Trophoblast cell (in vitro differentiated cells and primary cell): ENCODE data around the gene SMARCAL1.

ENCODE experiments used
- DNase-seq, 2 donors: peaks; one replicate each; pipeline ENCODE4 v3.0.0-alpha.2; 2016
- H2AFZ ChIP-seq: 2 replicates; pipeline ENCODE4 v1.6.1; 2013; ENCODE audit warnings: low read length, moderate library complexity, mild to moderate bottlenecking; ENCODE audit not compliant: insufficient read depth, poor library complexity
- H2AK5ac ChIP-seq: 2 replicates; pipeline ENCODE4 v1.6.1; 2013; ENCODE audit warnings: mild to moderate bottlenecking, low read length
- H2BK120ac ChIP-seq: 2 replicates; pipeline ENCODE4 v1.6.1; 2013; ENCODE audit warnings: low read length, mild to moderate bottlenecking, moderate library complexity; ENCODE audit not compliant: insufficient read depth, poor library complexity
- H2BK12ac ChIP-seq: 2 replicates; pipeline ENCODE4 v1.6.1; 2013; ENCODE audit warnings: mild to moderate bottlenecking, low read length, moderate library complexity
- H2BK5ac ChIP-seq: 2 replicates; pipeline ENCODE4 v1.6.1; 2013; ENCODE audit warnings: low read length, low read depth, moderate library complexity, mild to moderate bottlenecking; ENCODE audit not compliant: poor library complexity
- H3K14ac ChIP-seq: 2 replicates; pipeline ENCODE4 v1.6.1; 2013; ENCODE audit warnings: mild to moderate bottlenecking, low read length
- H3K18ac ChIP-seq: 2 replicates; pipeline ENCODE4 v1.6.1; 2013; ENCODE audit warnings: mild to moderate bottlenecking, low read length
- H3K23ac ChIP-seq: 2 replicates; pipeline ENCODE4 v1.6.1; 2013; ENCODE audit warnings: low read length
- H3K27ac ChIP-seq: 2 replicates; pipeline ENCODE4 v1.5.1; 2013; ENCODE audit warnings: low read depth, mild to moderate bottlenecking, inconsistent platforms, low read length, moderate library complexity
- H3K27me3 ChIP-seq: 2 replicates; pipeline ENCODE4 v1.6.1; 2013; ENCODE audit warnings: inconsistent platforms, mild to moderate bottlenecking, low read length, moderate library complexity; ENCODE audit not compliant: insufficient read depth
- H3K36me3 ChIP-seq, 2 experiments: 1 replicate in 1 of 2; 2 replicates in 1 of 2; pipeline ENCODE4 v1.6.1; 2013; ENCODE audit warnings: low read length in 2 of 2, mild to moderate bottlenecking in 2 of 2, moderate library complexity in 1 of 2; ENCODE audit not compliant: insufficient read depth in 2 of 2, control insufficient read depth in 1 of 2
- H3K4ac ChIP-seq: 2 replicates; pipeline ENCODE4 v1.6.1; 2013; ENCODE audit warnings: low read depth, mild to moderate bottlenecking, low read length, moderate library complexity
- H3K4me1 ChIP-seq, 2 experiments: 1 replicate in 1 of 2; 2 replicates in 1 of 2; pipeline ENCODE4 v1.6.1; 2013; ENCODE audit warnings: low read length in 2 of 2, mild to moderate bottlenecking in 2 of 2, moderate library complexity in 1 of 2; ENCODE audit not compliant: insufficient read depth in 2 of 2, control insufficient read depth in 1 of 2
- H3K4me2 ChIP-seq: 2 replicates; pipeline ENCODE4 v1.6.1; 2013; ENCODE audit warnings: inconsistent platforms, mild to moderate bottlenecking, low read length, moderate library complexity
- H3K4me3 ChIP-seq: 2 replicates; pipeline ENCODE4 v1.5.1; 2013; ENCODE audit warnings: mild to moderate bottlenecking, low read depth, low read length, inconsistent platforms
- H3K79me1 ChIP-seq: one replicate; pipeline ENCODE4 v1.6.1; 2013; ENCODE audit warnings: low read length
- H3K79me2 ChIP-seq: 2 replicates; pipeline ENCODE4 v1.6.1; 2013; ENCODE audit warnings: low read length, mild to moderate bottlenecking; ENCODE audit not compliant: control insufficient read depth, insufficient read depth, poor library complexity
- H3K9ac ChIP-seq: 2 replicates; pipeline ENCODE4 v1.6.1; 2013; ENCODE audit warnings: mild to moderate bottlenecking, low read length
- H3K9me3 ChIP-seq: 2 replicates; pipeline ENCODE4 v1.6.1; 2013; ENCODE audit warnings: low read depth, mild to moderate bottlenecking, control low read depth, inconsistent platforms, low read length; ENCODE audit not compliant: insufficient read depth
- H4K12ac ChIP-seq: 2 replicates; pipeline ENCODE4 v1.6.1; 2013; ENCODE audit warnings: low read depth, mild to moderate bottlenecking, low read length, moderate library complexity
- H4K8ac ChIP-seq: 2 replicates; pipeline ENCODE4 v1.6.1; 2013; ENCODE audit warnings: low read depth, mild to moderate bottlenecking, low read length, moderate library complexity
- H4K91ac ChIP-seq: one replicate; pipeline ENCODE4 v1.6.1; 2013; ENCODE audit warnings: low read depth, mild to moderate bottlenecking, low read length, moderate library complexity
- WGBS: extraction: QIAGEN DNeasy Blood & Tissue Kit; methylation state at CpG from one replicate; pipeline ENCODE4 v1.1.7; 2013; ENCODE audit warnings: missing lambda C conversion rate; ENCODE audit not compliant: insufficient read length, insufficient coverage; ENCODE audit errors: extremely low coverage; 5-methylcytosine and 5-hydroxymethylcytosine counted together

The SMARCAL1 gene

GRCh38 chr2:216463148-216463547 lies 50.9 kb downstream of the SMARCAL1 start:
- Histone ChIP-seq H3K14ac (no peak overlapping the region), H2BK5ac (no peak overlapping the region), H3K9ac (no peak overlapping the region), H3K4me2 (no peak overlapping the region), H3K4ac (no peak overlapping the region), H4K12ac (no peak overlapping the region), H3K36me3 (peaks cover 9% of the 10 kb centered on the region in 2 experiments), H3K27me3 (no peaks in the 10 kb centered on the region), H2AK5ac (no peak overlapping the region), H3K27ac (no peak overlapping the region), H2BK120ac (no peak overlapping the region), H3K4me1 (no peaks in the 10 kb centered on the region), H3K18ac (no peak overlapping the region), H2BK12ac (no peak overlapping the region), H3K4me3 (no peak overlapping the region), H3K23ac (no peak overlapping the region), H3K79me2 (no peaks in the 10 kb centered on the region), H4K8ac (no peak overlapping the region), H3K79me1 (no peaks in the 10 kb centered on the region), H4K91ac (no peak overlapping the region), H3K9me3 (no peaks in the 10 kb centered on the region), H2AFZ (no peak overlapping the region)
- no peak for DNase-seq
- no CpG with 5 or more reads among the region's 2 CpGs for WGBS

- H3K36me3 ChIP-seq, result peaks cover 9 to 11% of the 10 kb centered on the region in 2 experiments
- no peaks in the 10 kb centered on the region for H3K79me1 ChIP-seq
- no peak overlapping the region for H3K14ac ChIP-seq
- no peak overlapping the region for H4K8ac ChIP-seq
- H3K18ac ChIP-seq, result no peak overlapping the region
- no peak overlapping the region for H4K91ac ChIP-seq
- H2BK12ac ChIP-seq, result no peak overlapping the region
- no CpG with 5 or more reads among the region's 6 CpGs for WGBS
- H3K9ac ChIP-seq, result no peak overlapping the region
- no peak overlapping the region for H3K4me2 ChIP-seq
- H4K12ac ChIP-seq, result no peak overlapping the region
- H2BK5ac ChIP-seq, result no peak overlapping the region
- H3K4me1 ChIP-seq, result no peaks in the 10 kb centered on the region
- H3K4me3 ChIP-seq, result no peak overlapping the region
- no peaks in the 10 kb centered on the region for H3K9me3 ChIP-seq
- H3K27ac ChIP-seq, result no peak overlapping the region
- no peak overlapping the region for H2BK120ac ChIP-seq
- no peak overlapping the region for H2AFZ ChIP-seq
- H3K4ac ChIP-seq, result no peak overlapping the region
- H3K23ac ChIP-seq, result no peak overlapping the region
- H2AK5ac ChIP-seq, result no peak overlapping the region
- DNase-seq, result no peak
- no peaks in the 10 kb centered on the region for H3K79me2 ChIP-seq
- no peaks in the 10 kb centered on the region for H3K27me3 ChIP-seq
Observed at GRCh38 chr2:216464104-216464720, 51.9 kb downstream of the SMARCAL1 start.

- no peak overlapping the region for H2BK120ac ChIP-seq
- no peak overlapping the region for H4K8ac ChIP-seq
- H3K4me1 ChIP-seq, result peaks cover 0 to 2% of the 10 kb centered on the region in 2 experiments
- H3K9ac ChIP-seq, result no peak overlapping the region
- no peak overlapping the region for H3K27ac ChIP-seq
- peaks cover 9 to 13% of the 10 kb centered on the region in 2 experiments for H3K36me3 ChIP-seq
- no peak overlapping the region for H3K14ac ChIP-seq
- no peak overlapping the region for H2AK5ac ChIP-seq
- H3K27me3 ChIP-seq, result no peaks in the 10 kb centered on the region
- no peak overlapping the region for H3K4me2 ChIP-seq
- H2BK5ac ChIP-seq, result no peak overlapping the region
- no peak overlapping the region for H3K23ac ChIP-seq
- no peaks in the 10 kb centered on the region for H3K9me3 ChIP-seq
- H3K79me2 ChIP-seq, result no peaks in the 10 kb centered on the region
- H4K91ac ChIP-seq, result no peak overlapping the region
- no CpG with 5 or more reads among the region's 5 CpGs for WGBS
- no peaks in the 10 kb centered on the region for H3K79me1 ChIP-seq
- H2AFZ ChIP-seq, result no peak overlapping the region
- no peak overlapping the region for H2BK12ac ChIP-seq
- no peak overlapping the region for H4K12ac ChIP-seq
- DNase-seq, result no peak
- no peak overlapping the region for H3K18ac ChIP-seq
- H3K4me3 ChIP-seq, result no peak overlapping the region
- no peak overlapping the region for H3K4ac ChIP-seq
Observed at GRCh38 chr2:216465579-216466195, 53.4 kb downstream of the SMARCAL1 start.

GRCh38 chr2:216467845-216468244 lies 55.6 kb downstream of the SMARCAL1 start:
- H3K9me3 ChIP-seq, result no peaks in the 10 kb centered on the region
- H3K4me1 ChIP-seq, result peaks cover 0 to 2% of the 10 kb centered on the region in 2 experiments
- no peak overlapping the region for H3K4ac ChIP-seq
- no peak overlapping the region for H3K9ac ChIP-seq
- H2BK12ac ChIP-seq, result no peak overlapping the region
- no peak overlapping the region for H3K14ac ChIP-seq
- H2AK5ac ChIP-seq, result no peak overlapping the region
- no peaks in the 10 kb centered on the region for H3K79me2 ChIP-seq
- WGBS, result no CpG with 5 or more reads among the region's 4 CpGs
- no peak overlapping the region for H2AFZ ChIP-seq
- H3K27ac ChIP-seq, result no peak overlapping the region
- no peak overlapping the region for H4K12ac ChIP-seq
- no peaks in the 10 kb centered on the region for H3K79me1 ChIP-seq
- H3K4me2 ChIP-seq, result no peak overlapping the region
- no peak overlapping the region for H4K8ac ChIP-seq
- no peak overlapping the region for H3K18ac ChIP-seq
- no peak overlapping the region for H3K23ac ChIP-seq
- peaks cover 13 to 15% of the 10 kb centered on the region in 2 experiments for H3K36me3 ChIP-seq
- no peak for DNase-seq
- H2BK120ac ChIP-seq, result no peak overlapping the region
- H4K91ac ChIP-seq, result no peak overlapping the region
- no peak overlapping the region for H3K4me3 ChIP-seq
- H2BK5ac ChIP-seq, result no peak overlapping the region
- H3K27me3 ChIP-seq, result no peaks in the 10 kb centered on the region
